HFF-Myc (cell line): ENCODE results near the gene TSPAN18.

Experiments used
- DNase-seq: peaks from one replicate; pipeline ENCODE4 v3.0.0-alpha.2; 2011; ENCODE audit warnings: low read depth; ENCODE audit errors: extremely low read depth
- H3K4me3 ChIP-seq: replicated peaks from 2 replicates; pipeline ENCODE4 v1.5.1; 2011; ENCODE audit warnings: low read depth, mild to moderate bottlenecking, control low read depth, low read length
- CTCF ChIP-seq: IDR thresholded peaks from 2 replicates; pipeline ENCODE4 v1.5.1; 2012; ENCODE audit warnings: mild to moderate bottlenecking, low read depth, low read length, control low read depth; ENCODE audit errors: missing control alignments

The TSPAN18 gene

GRCh38 chr11:44726283-44727113 lies at the start of gene TSPAN18:
Gene TSPAN18 (plus strand): TSS chr11:44726962. CDS start chr11:44906417, 179,455 bp downstream.
- no peak for TF ChIP-seq CTCF
- H3K4me3 ChIP-seq: no peak within 1 kb of the TSS; the same call in 1 of the 2 replicates
- no peak for DNase-seq

DNA sequence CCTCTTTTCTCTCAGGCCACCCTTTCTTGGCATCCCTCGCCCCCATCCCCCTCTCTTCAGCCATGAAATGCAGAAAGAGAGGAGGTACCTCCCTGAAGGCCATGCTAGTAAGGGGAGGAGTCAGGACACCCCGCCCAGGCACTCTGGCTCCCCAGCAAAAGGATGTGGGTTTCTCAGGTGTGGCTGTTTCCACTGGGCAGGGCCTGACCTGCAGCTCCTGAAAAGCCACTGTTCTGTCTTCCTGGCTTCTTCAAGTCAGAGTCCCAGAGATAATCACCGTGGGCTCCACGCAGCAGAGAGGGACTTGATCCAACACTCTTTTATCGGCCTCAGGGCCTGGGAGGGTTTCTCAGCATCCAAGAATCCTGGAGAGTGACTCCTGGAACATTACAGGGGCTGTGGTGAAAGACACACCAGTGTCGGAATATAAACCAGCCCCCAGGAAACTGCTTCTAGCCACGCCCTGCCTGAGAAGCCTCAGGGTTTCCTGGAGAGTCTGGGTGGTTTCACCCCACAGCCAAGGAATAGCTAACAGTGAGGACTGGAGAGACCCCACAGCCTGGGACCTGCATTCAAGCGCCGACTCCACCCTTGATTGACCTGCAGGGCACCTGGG lies 45.7 kb upstream of the TSPAN18 start:
- no peak overlapping the region for H3K4me3 ChIP-seq
- no peak for DNase-seq
- no peak for TF ChIP-seq CTCF

DNA sequence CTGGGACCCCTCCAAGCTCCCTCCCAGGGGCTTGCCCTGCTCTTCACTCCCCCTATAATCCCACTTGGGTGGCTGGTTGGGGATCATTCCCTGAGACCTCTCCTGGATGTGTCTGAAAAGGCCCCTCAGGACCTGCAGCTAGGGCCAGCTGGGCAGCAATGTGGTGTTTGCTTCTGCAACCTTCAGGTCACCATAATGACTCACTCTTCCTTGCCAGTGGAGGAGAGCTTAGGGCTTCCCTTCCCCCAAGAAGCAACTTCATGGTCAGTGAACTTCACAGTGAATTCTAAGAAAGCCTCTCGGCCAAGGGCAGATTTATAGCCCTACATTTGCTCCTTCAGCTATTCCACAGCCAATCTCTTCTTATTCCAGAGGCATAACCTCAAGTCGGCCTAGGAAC lies 45.1 kb upstream of the TSPAN18 start:
- DNase-seq: no peak
- TF ChIP-seq CTCF: no peak
- no peak overlapping the region for H3K4me3 ChIP-seq

DNA sequence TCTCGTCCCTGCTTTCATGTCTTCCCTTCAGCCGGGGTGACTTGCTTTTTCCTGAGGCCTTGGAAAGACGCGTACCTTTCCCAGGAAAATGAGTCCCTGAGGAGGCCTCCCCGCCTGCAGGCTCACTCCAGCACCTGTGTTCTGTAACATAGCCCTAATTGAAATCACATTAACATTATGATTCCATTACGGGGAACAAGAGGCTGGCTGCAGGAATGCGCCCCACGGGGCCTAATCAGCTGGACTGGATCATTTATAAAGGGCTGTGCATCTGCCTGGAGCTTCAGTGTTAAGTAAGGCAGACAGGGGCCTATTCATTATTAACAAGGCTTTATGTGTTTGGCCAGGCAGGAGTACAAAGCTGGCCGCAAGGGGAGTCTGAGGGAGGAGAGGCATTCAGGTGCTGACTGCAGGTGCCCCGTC lies 41.9 kb upstream of the TSPAN18 start:
- no peak overlapping the region for H3K4me3 ChIP-seq
- no peak for TF ChIP-seq CTCF
- DNase-seq: no peak

DNA sequence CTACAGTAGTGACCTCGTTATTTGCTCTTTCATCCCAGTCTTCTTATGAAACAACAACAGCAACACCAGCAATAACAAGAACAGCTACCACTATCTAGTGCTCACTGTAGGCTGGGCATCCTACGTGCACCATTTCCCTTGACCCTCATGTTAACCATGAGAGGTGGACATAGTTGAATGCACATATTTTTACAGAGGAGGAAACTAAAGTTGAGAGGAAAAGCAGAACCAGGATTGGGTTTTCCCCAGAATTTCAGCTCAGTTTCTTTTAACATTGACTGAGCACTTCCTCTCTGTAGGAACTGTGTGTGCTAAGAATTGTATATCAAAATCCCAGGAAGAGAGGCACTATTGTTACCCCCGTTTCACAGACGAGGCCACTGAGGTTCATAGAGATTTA lies 39.4 kb upstream of the TSPAN18 start:
- H3K4me3 ChIP-seq: no peak overlapping the region
- no peak for DNase-seq
- TF ChIP-seq CTCF: no peak

DNA sequence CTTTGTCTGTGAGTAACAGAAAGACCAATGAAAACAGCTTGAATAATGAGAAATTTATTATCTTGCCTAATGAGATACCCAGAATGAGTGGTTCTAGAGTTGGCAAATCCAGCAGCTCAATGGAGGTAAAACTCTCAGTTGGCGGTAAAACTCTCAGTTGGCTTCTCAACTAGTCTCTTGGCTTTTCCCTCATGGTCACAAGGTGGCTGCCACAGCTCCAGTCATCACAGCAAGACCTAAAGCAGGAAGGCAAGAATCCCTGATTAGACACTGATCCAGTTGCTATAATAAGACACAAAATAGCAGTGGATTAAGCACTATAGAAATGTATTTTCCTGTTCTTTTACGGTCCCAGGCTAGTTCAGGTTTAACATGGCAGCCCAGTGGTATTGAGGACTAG lies 37.5 kb upstream of the TSPAN18 start:
- no peak overlapping the region for H3K4me3 ChIP-seq
- no peak for DNase-seq
- no peak for TF ChIP-seq CTCF
